Heart left ventricle (tissue), 13 donors: ENCODE data around the gene SKIC8.

Source experiments
- POLR2A ChIP-seq, 2 donors: fragments of 450-650 bp; IDR thresholded peaks; one replicate each; pipeline ENCODE4 v1.6.1; 2017; ENCODE audit warnings: antibody characterized with exemption in 2 of 2, mild to moderate bottlenecking in 2 of 2, moderate library complexity in 2 of 2
- TF ChIP-seq, protein P1 (sequence below), 12 donors: fragments of 200-600 bp; sonication (generic) in 4 of 12; IDR thresholded peaks; one replicate each; pipeline versions ENCODE4 v1.5.0 to v1.8.0; 2018 to 2022; ENCODE audit warnings: antibody characterized with exemption in 12 of 12, mild to moderate bottlenecking in 5 of 12
- donor health status: ischemic (EF 13 %, LVEDD 7.1; RV severe dilation, severe dysfunction).
- donor health status: DM: no; HTN: yes; CAD: no.
- donor health status: DM: no; HTN: no; CAD: no.
- donor health status: ischemic (EF 25% LVEDD 6.9; RV normal size, moderate dysfunction).
- donor health status: ischemic (EF 25% LVEDD 5.7; RV mildly dilated, moderate dysfunction).
- donor health status: ischemic (EF 35%, LVEDD 5.7; RV mildly dilated, moderate dysfunction).
- donor health status: nonischemic (EF 11% LVEDD 7.7; RV severe dilation, severe dysfunction).
- donor health status: DM: yes; HTN: yes; CAD: no.
- donor health status: PGD.
- donor health status: ischemic (EF 29% LVEDD 5.4; RV normal size, mild dysfunction).
- donor health status: nonischemic (EF 23%, LVEDD 6.1; RV moderate dilation, normal function).

DNA sequence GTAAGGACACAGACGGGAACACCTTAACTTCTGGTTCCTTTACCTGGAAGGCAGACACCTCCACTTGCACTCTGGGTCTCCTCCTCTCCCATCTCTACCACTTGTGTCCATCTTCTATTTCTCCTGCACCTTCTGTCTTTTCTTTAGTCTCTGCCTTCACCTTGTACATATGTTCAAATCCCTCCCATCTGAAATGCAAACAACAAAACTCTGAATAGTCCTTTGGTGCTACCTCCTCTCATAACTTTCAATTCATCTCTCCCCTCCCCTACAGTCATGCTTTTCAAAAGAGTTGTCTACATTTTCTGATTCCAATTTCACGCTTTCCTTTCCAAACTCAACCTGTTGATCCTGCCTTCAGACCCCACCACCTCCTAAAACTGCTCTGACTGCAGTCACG lies 35.4 kb upstream of the SKIC8 start:
- TF ChIP-seq, protein P1, sequence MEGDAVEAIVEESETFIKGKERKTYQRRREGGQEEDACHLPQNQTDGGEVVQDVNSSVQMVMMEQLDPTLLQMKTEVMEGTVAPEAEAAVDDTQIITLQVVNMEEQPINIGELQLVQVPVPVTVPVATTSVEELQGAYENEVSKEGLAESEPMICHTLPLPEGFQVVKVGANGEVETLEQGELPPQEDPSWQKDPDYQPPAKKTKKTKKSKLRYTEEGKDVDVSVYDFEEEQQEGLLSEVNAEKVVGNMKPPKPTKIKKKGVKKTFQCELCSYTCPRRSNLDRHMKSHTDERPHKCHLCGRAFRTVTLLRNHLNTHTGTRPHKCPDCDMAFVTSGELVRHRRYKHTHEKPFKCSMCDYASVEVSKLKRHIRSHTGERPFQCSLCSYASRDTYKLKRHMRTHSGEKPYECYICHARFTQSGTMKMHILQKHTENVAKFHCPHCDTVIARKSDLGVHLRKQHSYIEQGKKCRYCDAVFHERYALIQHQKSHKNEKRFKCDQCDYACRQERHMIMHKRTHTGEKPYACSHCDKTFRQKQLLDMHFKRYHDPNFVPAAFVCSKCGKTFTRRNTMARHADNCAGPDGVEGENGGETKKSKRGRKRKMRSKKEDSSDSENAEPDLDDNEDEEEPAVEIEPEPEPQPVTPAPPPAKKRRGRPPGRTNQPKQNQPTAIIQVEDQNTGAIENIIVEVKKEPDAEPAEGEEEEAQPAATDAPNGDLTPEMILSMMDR (IDR thresholded peaks at IDR 0.05) = no peak
- no peak for TF ChIP-seq POLR2A (IDR thresholded peaks at IDR 0.05)
